ENCODE data around the gene COPG2.
A peak's percentile ranks its signal among the peaks of the same experiment; 100 is the strongest.
"Not testable (repeated sequence)": the region's sequence is repeated elsewhere in the genome, so short reads cannot be mapped to it uniquely, and the experiment has no call there.

The COPG2 gene

GRCh38 chr7:130668258-130669084 lies at the start of gene COPG2:
COPG2 (minus strand) TSS chr7:130668748; CDS start chr7:130668668, 80 bp downstream.
- Mint-ChIP-seq H3K4me3 (peak within 1 kb of the TSS; percentile 83), H3K4me1 (peaks cover 19% of the 10 kb centered on the region), H3K27me3 (peaks cover 15% of the 10 kb centered on the region), H3K9me3 (no peaks in the 10 kb centered on the region), H3K27ac (ENCODE audit: low read depth) (peak within 1 kb of the TSS; percentile 7), H3K36me3 (ENCODE audit: insufficient read depth) (peaks cover 3% of the 10 kb centered on the region)
- DNase-seq (ENCODE audit: low spot score in 2 of 2) (peak; percentile 22 to 49), ATAC-seq (replicated peaks; ENCODE audit: extremely low read depth, poor library complexity, severe bottlenecking) (peak; percentile 89)

GRCh38 chr7:130712416-130712815 lies 43.9 kb upstream of the COPG2 start:
- no peak for ATAC-seq (replicated peaks; ENCODE audit: extremely low read depth, poor library complexity, severe bottlenecking)
- H3K9me3 Mint-ChIP-seq = no peaks in the 10 kb centered on the region
- DNase-seq (ENCODE audit: low spot score in 2 of 2) = no peak
- no peak overlapping the region for H3K27ac Mint-ChIP-seq (ENCODE audit: low read depth)
- no peaks in the 10 kb centered on the region for H3K4me1 Mint-ChIP-seq
- no peak overlapping the region for H3K4me3 Mint-ChIP-seq
- no peaks in the 10 kb centered on the region for H3K36me3 Mint-ChIP-seq (ENCODE audit: insufficient read depth)
- H3K27me3 Mint-ChIP-seq = peaks cover 41% of the 10 kb centered on the region

DNA sequence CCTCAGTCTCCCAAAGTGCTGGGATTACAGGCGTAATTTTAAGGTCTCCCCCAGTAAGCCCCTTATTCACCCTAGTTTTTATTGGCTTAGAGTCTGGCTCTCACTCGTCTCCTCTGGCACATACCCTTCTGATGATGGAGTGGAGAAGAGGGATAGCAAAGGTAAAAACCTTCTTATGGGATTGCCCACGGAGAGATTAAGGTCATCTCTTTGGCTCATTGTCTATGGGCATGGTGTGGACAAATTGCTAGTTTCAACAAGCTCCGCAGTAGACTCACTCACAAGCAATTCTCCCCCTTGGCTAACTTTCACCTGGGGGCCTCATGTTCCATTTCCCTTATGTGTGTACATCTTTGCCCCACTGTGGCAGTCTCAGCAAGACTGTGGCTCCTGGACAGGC lies 40.2 kb upstream of the COPG2 start:
- Mint-ChIP-seq H3K4me3 (no peak overlapping the region), H3K36me3 (ENCODE audit: insufficient read depth) (no peaks in the 10 kb centered on the region), H3K4me1 (no peaks in the 10 kb centered on the region), H3K9me3 (no peaks in the 10 kb centered on the region), H3K27ac (ENCODE audit: low read depth) (no peak overlapping the region), H3K27me3 (peaks cover 61% of the 10 kb centered on the region)
- DNase-seq (ENCODE audit: low spot score in 2 of 2) = no peak
- ATAC-seq (replicated peaks; ENCODE audit: extremely low read depth, poor library complexity, severe bottlenecking) = no peak

DNA sequence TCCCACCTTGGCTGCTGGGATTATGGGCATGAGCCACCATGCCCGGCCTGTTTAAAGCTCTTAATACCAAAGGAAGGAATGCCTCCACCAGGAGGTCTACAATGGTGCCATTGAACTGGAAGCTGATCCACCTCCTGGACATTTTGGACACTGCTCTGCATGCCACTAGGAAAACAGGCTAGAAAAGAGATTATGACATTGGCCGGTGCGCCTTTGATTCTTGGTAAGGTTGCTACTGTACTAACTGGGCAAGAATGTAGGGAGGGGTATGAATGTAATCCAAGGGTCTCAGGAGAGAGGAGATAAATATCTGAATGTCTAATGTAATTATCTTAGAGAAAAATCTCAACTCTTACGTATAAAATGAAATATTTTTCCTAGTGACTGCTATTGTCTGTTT lies 39.5 kb upstream of the COPG2 start:
- no peaks in the 10 kb centered on the region for H3K4me1 Mint-ChIP-seq
- H3K27ac Mint-ChIP-seq (ENCODE audit: low read depth) = no peak overlapping the region
- peaks cover 61% of the 10 kb centered on the region for H3K27me3 Mint-ChIP-seq
- ATAC-seq (replicated peaks; ENCODE audit: extremely low read depth, poor library complexity, severe bottlenecking) = no peak
- H3K36me3 Mint-ChIP-seq (ENCODE audit: insufficient read depth) = no peaks in the 10 kb centered on the region
- no peaks in the 10 kb centered on the region for H3K9me3 Mint-ChIP-seq
- H3K4me3 Mint-ChIP-seq = no peak overlapping the region
- DNase-seq (ENCODE audit: low spot score in 2 of 2) = no peak

DNA sequence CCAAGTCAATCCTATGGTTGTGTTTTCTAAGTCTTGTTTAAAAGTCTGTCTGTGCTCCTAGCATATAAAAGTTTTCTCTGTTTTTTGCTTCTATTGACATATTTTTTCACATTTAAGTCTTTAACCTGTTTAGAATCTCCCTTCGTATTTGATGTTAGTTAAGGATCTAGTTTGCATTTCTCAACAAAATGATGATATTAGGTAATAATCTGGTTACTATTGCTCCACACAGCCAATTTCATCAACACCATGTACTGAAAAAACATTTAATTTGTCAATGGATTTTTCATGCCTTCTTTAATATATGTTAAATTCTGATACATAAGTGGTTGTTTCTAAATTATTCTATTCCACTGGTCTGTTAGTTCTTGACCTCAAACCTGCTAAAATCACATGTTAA lies 35.3 kb upstream of the COPG2 start:
- H3K4me1 Mint-ChIP-seq = no peaks in the 10 kb centered on the region
- H3K27ac Mint-ChIP-seq (ENCODE audit: low read depth) = no peak overlapping the region
- no peaks in the 10 kb centered on the region for H3K36me3 Mint-ChIP-seq (ENCODE audit: insufficient read depth)
- DNase-seq (ENCODE audit: low spot score in 2 of 2) (no peak), ATAC-seq (replicated peaks; ENCODE audit: extremely low read depth, poor library complexity, severe bottlenecking) (no peak)
- peaks cover 34% of the 10 kb centered on the region for H3K27me3 Mint-ChIP-seq
- H3K4me3 Mint-ChIP-seq = no peak overlapping the region
- no peaks in the 10 kb centered on the region for H3K9me3 Mint-ChIP-seq

DNA sequence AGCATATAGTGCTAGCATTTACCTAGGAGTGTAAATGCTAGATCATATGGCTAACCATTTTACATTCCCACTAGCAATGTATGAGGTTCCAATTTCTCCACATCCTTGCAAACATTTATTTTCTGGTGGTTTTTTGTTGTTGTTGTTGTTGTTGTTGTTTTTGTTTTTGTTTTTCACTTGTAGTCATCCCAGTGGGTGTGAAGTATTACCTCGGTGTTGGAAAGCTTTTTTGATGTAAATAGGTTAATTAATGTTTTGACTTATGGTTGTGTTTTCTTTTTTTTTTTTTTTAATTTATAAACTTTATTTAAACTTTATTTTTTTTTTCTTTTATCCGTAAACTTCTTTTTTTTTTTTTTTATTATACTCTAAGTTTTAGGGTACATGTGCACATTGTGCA lies 33.1 kb upstream of the COPG2 start:
- Mint-ChIP-seq H3K36me3 (ENCODE audit: insufficient read depth) (no peaks in the 10 kb centered on the region), H3K27me3 (peaks cover 12% of the 10 kb centered on the region), H3K9me3 (no peaks in the 10 kb centered on the region), H3K4me1 (no peaks in the 10 kb centered on the region), H3K27ac (ENCODE audit: low read depth) (no peak overlapping the region), H3K4me3 (no peak overlapping the region)
- DNase-seq (ENCODE audit: low spot score in 2 of 2) (no peak), ATAC-seq (replicated peaks; ENCODE audit: extremely low read depth, poor library complexity, severe bottlenecking) (no peak)

- DNase-seq (ENCODE audit: low spot score in 2 of 2) = no peak
- Mint-ChIP-seq H3K9me3 (no peaks in the 10 kb centered on the region), H3K36me3 (ENCODE audit: insufficient read depth) (no peaks in the 10 kb centered on the region), H3K27me3 (peaks cover 3% of the 10 kb centered on the region), H3K4me3 (no peak overlapping the region), H3K27ac (ENCODE audit: low read depth) (no peak overlapping the region), H3K4me1 (no peaks in the 10 kb centered on the region)
- ATAC-seq (replicated peaks; ENCODE audit: extremely low read depth, poor library complexity, severe bottlenecking) = no peak
These were observed 32.2 kb upstream of the COPG2 start for GRCh38 chr7:130700760-130701159.

- ATAC-seq (replicated peaks; ENCODE audit: extremely low read depth, poor library complexity, severe bottlenecking) (no peak), DNase-seq (ENCODE audit: low spot score in 2 of 2) (no peak)
- H3K27me3 Mint-ChIP-seq = no peaks in the 10 kb centered on the region
- H3K36me3 Mint-ChIP-seq (ENCODE audit: insufficient read depth) = no peaks in the 10 kb centered on the region
- H3K27ac Mint-ChIP-seq (ENCODE audit: low read depth) = no peak overlapping the region
- H3K9me3 Mint-ChIP-seq = no peaks in the 10 kb centered on the region
- no peak overlapping the region for H3K4me3 Mint-ChIP-seq
- H3K4me1 Mint-ChIP-seq = no peaks in the 10 kb centered on the region
These were observed 31.1 kb upstream of the COPG2 start for GRCh38 chr7:130699686-130700085.

DNA sequence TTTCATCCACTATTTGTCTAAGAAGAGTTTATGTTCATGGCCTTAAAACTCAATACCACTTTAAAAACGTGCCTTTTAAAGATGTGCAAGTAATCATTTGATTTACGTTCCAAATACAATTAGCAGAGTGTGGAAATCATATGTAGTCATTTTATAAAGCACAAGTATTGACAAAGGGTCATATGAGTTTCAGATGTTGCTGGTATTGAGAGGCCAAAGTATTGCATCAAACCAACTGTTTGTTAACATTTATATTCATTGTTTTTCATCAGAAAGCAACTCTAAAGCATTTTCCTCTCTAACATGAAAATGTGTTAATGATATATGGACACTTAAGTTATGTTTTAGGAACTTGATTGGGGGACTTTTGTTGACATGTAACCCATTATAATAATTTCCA lies 29.3 kb upstream of the COPG2 start:
- Mint-ChIP-seq H3K27ac (ENCODE audit: low read depth) (no peak overlapping the region), H3K4me3 (no peak overlapping the region), H3K9me3 (no peaks in the 10 kb centered on the region), H3K36me3 (ENCODE audit: insufficient read depth) (no peaks in the 10 kb centered on the region), H3K27me3 (no peaks in the 10 kb centered on the region), H3K4me1 (no peaks in the 10 kb centered on the region)
- ATAC-seq (replicated peaks; ENCODE audit: extremely low read depth, poor library complexity, severe bottlenecking) (no peak), DNase-seq (ENCODE audit: low spot score in 2 of 2) (no peak)

DNA sequence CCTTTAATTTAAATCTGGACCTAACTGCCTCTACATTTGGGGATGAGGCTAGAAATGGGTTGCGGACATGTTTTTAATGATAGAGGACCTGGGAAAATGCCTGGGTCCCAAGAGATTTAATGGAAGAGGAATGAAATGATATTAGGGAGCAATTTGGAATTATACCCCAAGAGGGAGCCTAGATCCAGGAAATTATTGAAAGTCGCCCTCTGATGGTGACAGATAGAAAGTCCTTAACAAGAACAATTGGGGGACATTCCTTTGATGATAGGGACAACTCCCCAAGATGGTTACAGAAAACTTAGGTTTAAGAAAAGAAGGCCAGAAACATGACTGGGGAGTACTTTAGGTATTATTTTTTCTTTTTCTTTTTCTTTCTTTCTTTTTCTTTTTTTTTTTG lies 27.3 kb upstream of the COPG2 start:
- DNase-seq (ENCODE audit: low spot score in 2 of 2) = no peak
- Mint-ChIP-seq H3K4me1 (no peaks in the 10 kb centered on the region), H3K27ac (ENCODE audit: low read depth) (no peak overlapping the region), H3K27me3 (no peaks in the 10 kb centered on the region), H3K36me3 (ENCODE audit: insufficient read depth) (no peaks in the 10 kb centered on the region), H3K4me3 (no peak overlapping the region), H3K9me3 (peaks cover 5% of the 10 kb centered on the region)
- ATAC-seq (replicated peaks; ENCODE audit: extremely low read depth, poor library complexity, severe bottlenecking) = no peak

DNA sequence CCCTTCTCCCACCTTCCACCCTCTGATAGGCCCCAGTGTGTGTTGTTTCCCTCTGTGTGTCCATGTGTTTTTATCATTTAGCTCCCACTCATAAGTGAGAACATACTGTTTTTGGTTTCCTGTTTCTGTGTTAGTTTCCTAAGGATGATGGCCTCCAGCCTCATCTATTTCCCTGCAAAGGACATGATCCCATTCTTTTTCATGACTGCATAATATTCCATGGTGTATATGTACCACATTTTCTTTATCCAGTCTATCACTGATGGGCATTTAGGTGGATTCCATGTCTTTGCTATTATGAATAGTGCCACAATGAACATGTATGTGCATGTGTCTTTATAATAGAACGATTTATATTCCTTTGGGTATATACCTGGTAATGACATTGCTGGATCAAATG lies 23.8 kb upstream of the COPG2 start:
- H3K4me1 Mint-ChIP-seq; H3K27ac Mint-ChIP-seq (ENCODE audit: low read depth); H3K27me3 Mint-ChIP-seq; DNase-seq (ENCODE audit: low spot score in 2 of 2); ATAC-seq (replicated peaks; ENCODE audit: extremely low read depth, poor library complexity, severe bottlenecking); H3K36me3 Mint-ChIP-seq (ENCODE audit: insufficient read depth); H3K4me3 Mint-ChIP-seq: not testable (repeated sequence)
- H3K9me3 Mint-ChIP-seq = peaks cover 11% of the 10 kb centered on the region

DNA sequence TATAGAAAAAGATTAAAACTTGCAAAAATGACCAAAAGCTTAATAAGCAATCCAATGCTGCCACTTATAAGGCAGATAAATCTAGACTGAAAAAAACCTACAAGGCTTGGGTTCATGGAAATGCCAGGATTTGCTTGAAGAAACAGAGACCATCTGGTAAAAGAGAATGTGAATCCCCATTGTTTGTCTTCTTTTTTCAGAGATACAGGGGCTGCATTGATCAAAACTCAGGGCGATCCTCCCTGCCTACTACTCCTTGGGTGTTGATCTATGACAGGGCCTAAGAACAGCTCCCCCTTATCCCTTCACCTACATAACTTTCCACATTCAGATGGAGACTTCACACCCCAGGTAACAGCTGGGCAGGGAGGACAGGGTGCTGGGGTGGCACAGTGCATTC lies 21.1 kb upstream of the COPG2 start:
- ATAC-seq (replicated peaks; ENCODE audit: extremely low read depth, poor library complexity, severe bottlenecking) = no peak
- no peak overlapping the region for H3K27ac Mint-ChIP-seq (ENCODE audit: low read depth)
- no peaks in the 10 kb centered on the region for H3K36me3 Mint-ChIP-seq (ENCODE audit: insufficient read depth)
- no peak for DNase-seq (ENCODE audit: low spot score in 2 of 2)
- H3K9me3 Mint-ChIP-seq = peaks cover 11% of the 10 kb centered on the region
- no peak overlapping the region for H3K4me3 Mint-ChIP-seq
- H3K4me1 Mint-ChIP-seq = no peaks in the 10 kb centered on the region
- peaks cover 7% of the 10 kb centered on the region for H3K27me3 Mint-ChIP-seq

DNA sequence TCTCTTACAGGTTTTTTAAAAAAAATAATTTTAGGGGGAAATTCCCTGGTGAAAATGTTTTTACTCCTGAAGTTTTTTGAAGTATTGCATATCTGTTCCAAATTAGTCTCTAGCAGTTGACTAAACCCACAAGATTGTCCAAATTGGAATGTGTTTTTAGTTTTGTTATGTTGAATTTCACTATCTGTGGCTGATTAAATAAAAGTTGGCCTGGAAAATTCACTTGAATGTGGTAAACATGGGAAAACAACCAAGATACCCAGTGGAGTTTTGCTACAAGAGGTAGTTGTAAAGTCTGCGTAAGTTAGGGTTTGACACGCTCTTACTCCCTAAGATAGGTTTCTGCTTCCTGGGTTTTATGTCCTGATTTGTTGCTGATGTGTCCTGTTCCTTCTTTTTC lies 14.5 kb upstream of the COPG2 start:
- Mint-ChIP-seq H3K9me3 (no peaks in the 10 kb centered on the region), H3K27ac (ENCODE audit: low read depth) (no peak overlapping the region), H3K27me3 (peaks cover 26% of the 10 kb centered on the region), H3K36me3 (ENCODE audit: insufficient read depth) (no peaks in the 10 kb centered on the region), H3K4me3 (no peak overlapping the region), H3K4me1 (no peaks in the 10 kb centered on the region)
- ATAC-seq (replicated peaks; ENCODE audit: extremely low read depth, poor library complexity, severe bottlenecking) (no peak), DNase-seq (ENCODE audit: low spot score in 2 of 2) (no peak)

All from central memory CD8-positive, alpha-beta T cell (primary cell).